Measurements from ENCODE around the gene SLC1A7.

Gene SLC1A7

DNA sequence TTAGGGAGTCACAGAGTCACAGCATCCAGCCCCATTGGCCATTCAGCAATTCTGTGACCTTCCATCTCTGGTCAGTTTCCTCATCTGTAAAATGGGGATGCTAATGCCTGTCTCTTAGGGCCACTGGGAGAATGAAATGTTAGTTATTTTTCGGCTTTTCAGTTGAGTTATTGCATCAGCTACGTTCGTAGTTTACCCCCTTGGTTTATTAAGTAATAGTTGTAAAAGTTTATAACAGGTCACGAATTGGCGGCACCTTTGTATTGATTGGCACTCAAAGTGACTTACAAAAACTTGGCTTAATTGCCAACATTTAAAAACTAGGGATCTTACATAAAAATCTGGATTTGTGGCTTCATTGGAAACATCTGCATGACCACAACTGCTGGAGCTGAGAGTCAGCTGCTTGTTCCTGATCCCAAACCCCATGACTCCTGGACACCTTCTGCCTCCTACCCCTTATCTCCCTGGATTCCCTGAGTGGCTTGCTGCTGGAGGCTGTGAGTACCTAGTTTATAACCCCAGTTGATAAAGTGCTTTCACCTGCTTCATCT is 23.0 kb upstream of the SLC1A7 start:
- TF ChIP-seq CEBPB (IDR thresholded peaks at IDR 0.05) (no peak), TCF12 (IDR thresholded peaks at IDR 0.05; ENCODE audit: low read depth) (no peak), YY1 (IDR thresholded peaks at IDR 0.05; ENCODE audit: low read depth) (no peak), RAD21 (IDR thresholded peaks at IDR 0.05; ENCODE audit: low read depth) (no peak), EGR1 (IDR thresholded peaks at IDR 0.05) (no peak), ZBTB7A (IDR thresholded peaks at IDR 0.05; ENCODE audit: low read depth) (no peak), FOXM1 (IDR thresholded peaks at IDR 0.05; ENCODE audit: borderline replicate concordance, low read depth) (no peak)
- TF ChIP-seq, protein P1, sequence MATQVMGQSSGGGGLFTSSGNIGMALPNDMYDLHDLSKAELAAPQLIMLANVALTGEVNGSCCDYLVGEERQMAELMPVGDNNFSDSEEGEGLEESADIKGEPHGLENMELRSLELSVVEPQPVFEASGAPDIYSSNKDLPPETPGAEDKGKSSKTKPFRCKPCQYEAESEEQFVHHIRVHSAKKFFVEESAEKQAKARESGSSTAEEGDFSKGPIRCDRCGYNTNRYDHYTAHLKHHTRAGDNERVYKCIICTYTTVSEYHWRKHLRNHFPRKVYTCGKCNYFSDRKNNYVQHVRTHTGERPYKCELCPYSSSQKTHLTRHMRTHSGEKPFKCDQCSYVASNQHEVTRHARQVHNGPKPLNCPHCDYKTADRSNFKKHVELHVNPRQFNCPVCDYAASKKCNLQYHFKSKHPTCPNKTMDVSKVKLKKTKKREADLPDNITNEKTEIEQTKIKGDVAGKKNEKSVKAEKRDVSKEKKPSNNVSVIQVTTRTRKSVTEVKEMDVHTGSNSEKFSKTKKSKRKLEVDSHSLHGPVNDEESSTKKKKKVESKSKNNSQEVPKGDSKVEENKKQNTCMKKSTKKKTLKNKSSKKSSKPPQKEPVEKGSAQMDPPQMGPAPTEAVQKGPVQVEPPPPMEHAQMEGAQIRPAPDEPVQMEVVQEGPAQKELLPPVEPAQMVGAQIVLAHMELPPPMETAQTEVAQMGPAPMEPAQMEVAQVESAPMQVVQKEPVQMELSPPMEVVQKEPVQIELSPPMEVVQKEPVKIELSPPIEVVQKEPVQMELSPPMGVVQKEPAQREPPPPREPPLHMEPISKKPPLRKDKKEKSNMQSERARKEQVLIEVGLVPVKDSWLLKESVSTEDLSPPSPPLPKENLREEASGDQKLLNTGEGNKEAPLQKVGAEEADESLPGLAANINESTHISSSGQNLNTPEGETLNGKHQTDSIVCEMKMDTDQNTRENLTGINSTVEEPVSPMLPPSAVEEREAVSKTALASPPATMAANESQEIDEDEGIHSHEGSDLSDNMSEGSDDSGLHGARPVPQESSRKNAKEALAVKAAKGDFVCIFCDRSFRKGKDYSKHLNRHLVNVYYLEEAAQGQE (IDR thresholded peaks at IDR 0.05; ENCODE audit: low read depth) = no peak
- TF ChIP-seq, protein P2, sequence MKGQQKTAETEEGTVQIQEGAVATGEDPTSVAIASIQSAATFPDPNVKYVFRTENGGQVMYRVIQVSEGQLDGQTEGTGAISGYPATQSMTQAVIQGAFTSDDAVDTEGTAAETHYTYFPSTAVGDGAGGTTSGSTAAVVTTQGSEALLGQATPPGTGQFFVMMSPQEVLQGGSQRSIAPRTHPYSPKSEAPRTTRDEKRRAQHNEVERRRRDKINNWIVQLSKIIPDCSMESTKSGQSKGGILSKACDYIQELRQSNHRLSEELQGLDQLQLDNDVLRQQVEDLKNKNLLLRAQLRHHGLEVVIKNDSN (IDR thresholded peaks at IDR 0.05) = no peak

DNA sequence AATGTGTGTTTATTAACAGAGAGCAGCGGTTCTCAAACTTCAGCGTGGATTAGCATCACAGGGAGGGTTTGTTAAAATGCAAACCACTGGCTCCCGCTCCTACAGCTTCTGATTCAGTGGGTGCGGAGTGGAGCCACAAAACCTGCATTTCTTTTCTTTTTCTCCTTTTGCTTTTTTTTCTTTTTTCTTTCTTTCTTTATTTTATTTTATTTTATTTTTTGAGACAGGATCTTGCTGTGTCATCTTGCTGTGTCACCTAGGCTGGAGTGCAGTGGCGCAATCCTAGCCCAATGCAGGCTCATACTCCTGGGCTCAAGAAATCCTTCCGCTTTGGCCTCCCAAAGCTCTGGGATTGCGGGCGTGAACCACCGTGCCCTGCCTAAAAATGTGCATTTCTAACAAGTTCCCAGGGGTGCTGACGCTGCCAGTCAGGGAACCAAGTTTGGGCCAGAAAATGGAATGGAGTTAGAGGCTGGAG is 20.9 kb upstream of the SLC1A7 start:
- TF ChIP-seq ZBTB7A (IDR thresholded peaks at IDR 0.05; ENCODE audit: low read depth) (no peak), NFIC (IDR thresholded peaks at IDR 0.05) (no peak), EP300 (IDR thresholded peaks at IDR 0.05; ENCODE audit: borderline replicate concordance) (no peak), YY1 (IDR thresholded peaks at IDR 0.05; ENCODE audit: low read depth) (no peak), CREB1 (IDR thresholded peaks at IDR 0.05; ENCODE audit: low read depth) (no peak), EGR1 (IDR thresholded peaks at IDR 0.05) (no peak)
- TF ChIP-seq, protein P2 (IDR thresholded peaks at IDR 0.05) = no peak
- TF ChIP-seq, protein P1 (IDR thresholded peaks at IDR 0.05; ENCODE audit: low read depth) = no peak
- TF ChIP-seq, protein P3, sequence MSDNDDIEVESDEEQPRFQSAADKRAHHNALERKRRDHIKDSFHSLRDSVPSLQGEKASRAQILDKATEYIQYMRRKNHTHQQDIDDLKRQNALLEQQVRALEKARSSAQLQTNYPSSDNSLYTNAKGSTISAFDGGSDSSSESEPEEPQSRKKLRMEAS (IDR thresholded peaks at IDR 0.05) = no peak

DNA sequence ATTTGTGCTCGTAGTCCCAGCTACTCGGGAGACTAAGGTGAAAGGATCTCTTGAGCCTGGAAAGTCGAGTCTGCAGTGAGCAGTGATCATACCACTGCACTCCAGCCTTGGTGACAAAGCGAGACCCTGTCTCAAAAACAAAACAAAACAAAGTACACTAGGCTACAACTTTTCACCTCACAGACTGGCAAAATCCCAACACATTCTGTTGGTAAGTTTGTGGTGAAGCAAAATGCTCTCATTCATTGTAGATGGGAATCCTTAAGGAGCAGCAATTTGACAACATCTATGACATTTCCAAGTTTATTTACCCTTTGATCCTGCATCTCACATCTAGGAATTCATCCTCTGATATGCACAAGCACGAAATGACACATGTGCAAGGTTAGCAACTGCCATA is 20.2 kb upstream of the SLC1A7 start:
- TF ChIP-seq FOXM1 (IDR thresholded peaks at IDR 0.05; ENCODE audit: borderline replicate concordance, low read depth) (no peak), TEAD4 (IDR thresholded peaks at IDR 0.05) (no peak), NFIC (IDR thresholded peaks at IDR 0.05) (no peak), EGR1 (IDR thresholded peaks at IDR 0.05) (no peak), CREB1 (IDR thresholded peaks at IDR 0.05; ENCODE audit: low read depth) (no peak), TCF12 (IDR thresholded peaks at IDR 0.05; ENCODE audit: low read depth) (no peak), YY1 (IDR thresholded peaks at IDR 0.05; ENCODE audit: low read depth) (no peak), EP300 (IDR thresholded peaks at IDR 0.05; ENCODE audit: borderline replicate concordance) (no peak), ZBTB7A (IDR thresholded peaks at IDR 0.05; ENCODE audit: low read depth) (no peak)

DNA sequence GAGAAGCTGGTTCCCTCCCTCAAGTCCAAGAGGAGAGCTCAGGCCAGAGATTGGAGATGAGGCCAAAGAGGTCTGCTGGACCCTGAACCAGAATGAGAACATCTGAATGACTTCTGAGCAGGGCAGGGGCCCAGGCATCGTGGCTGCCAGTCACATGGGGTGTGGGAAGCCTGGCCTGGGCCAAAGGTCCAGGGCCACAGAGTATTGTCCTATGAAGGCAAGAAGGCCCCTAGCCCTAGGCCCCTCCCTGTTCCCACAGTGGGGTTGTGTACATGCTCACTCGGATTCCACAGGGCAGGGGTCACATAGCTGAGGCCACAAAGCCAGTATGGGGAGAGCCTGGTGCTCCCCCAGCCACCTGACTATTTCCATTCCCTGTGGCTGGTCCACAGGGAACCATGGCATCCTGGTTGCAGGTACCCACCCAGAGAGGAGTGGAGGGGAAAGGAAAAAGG is 18.5 kb upstream of the SLC1A7 start:
- TF ChIP-seq TAF1 (IDR thresholded peaks at IDR 0.05; ENCODE audit: low read depth) (no peak), EP300 (IDR thresholded peaks at IDR 0.05; ENCODE audit: borderline replicate concordance) (no peak), TCF12 (IDR thresholded peaks at IDR 0.05; ENCODE audit: low read depth) (no peak), NFIC (IDR thresholded peaks at IDR 0.05) (no peak), EGR1 (IDR thresholded peaks at IDR 0.05) (no peak), CEBPB (IDR thresholded peaks at IDR 0.05) (no peak), CREB1 (IDR thresholded peaks at IDR 0.05; ENCODE audit: low read depth) (no peak), RAD21 (IDR thresholded peaks at IDR 0.05; ENCODE audit: low read depth) (no peak), FOXM1 (IDR thresholded peaks at IDR 0.05; ENCODE audit: borderline replicate concordance, low read depth) (no peak), TEAD4 (IDR thresholded peaks at IDR 0.05) (no peak), ZBTB7A (IDR thresholded peaks at IDR 0.05; ENCODE audit: low read depth) (no peak)
- TF ChIP-seq, protein P3 (IDR thresholded peaks at IDR 0.05) = no peak
- TF ChIP-seq, protein P2 (IDR thresholded peaks at IDR 0.05) = no peak

DNA sequence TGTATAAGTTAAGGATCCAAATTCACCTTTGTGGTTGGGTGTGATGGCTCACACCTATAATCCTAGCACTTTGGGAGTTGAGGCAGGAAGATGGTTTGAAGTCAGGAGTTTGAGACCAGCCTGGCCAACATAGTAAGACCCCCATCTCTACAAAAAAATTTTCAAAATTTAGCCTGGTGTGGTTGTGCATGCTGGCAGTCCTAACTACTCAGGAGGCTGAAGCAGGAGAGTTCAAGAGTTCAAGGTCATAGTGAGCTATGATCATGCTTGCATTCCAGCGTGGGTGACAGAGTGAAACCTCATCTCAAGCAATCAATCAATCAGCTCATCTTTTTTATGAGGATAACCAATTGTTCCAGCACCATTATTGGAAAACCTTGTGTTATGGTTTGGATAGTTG is 16.5 kb upstream of the SLC1A7 start:
- TF ChIP-seq ZBTB7A (IDR thresholded peaks at IDR 0.05; ENCODE audit: low read depth) (no peak), FOXM1 (IDR thresholded peaks at IDR 0.05; ENCODE audit: borderline replicate concordance, low read depth) (no peak), TAF1 (IDR thresholded peaks at IDR 0.05; ENCODE audit: low read depth) (no peak), NFIC (IDR thresholded peaks at IDR 0.05) (no peak), EP300 (IDR thresholded peaks at IDR 0.05; ENCODE audit: borderline replicate concordance) (no peak), CREB1 (IDR thresholded peaks at IDR 0.05; ENCODE audit: low read depth) (no peak), YY1 (IDR thresholded peaks at IDR 0.05; ENCODE audit: low read depth) (no peak), TCF12 (IDR thresholded peaks at IDR 0.05; ENCODE audit: low read depth) (no peak), RAD21 (IDR thresholded peaks at IDR 0.05; ENCODE audit: low read depth) (no peak), TEAD4 (IDR thresholded peaks at IDR 0.05) (no peak), CEBPB (IDR thresholded peaks at IDR 0.05) (no peak)
- TF ChIP-seq, protein P3 (IDR thresholded peaks at IDR 0.05) = no peak
- TF ChIP-seq, protein P1 (IDR thresholded peaks at IDR 0.05; ENCODE audit: low read depth) = no peak
- TF ChIP-seq, protein P2 (IDR thresholded peaks at IDR 0.05) = no peak

All from Ishikawa (cell line).